SK-N-SH (cell line): ENCODE measurements around the gene DLX4. TPM values are rescaled to one million over a fixed set of nuclear protein-coding genes. Genes with fewer than 3 reads are reported as not detected.

Source experiments
- CTCF ChIA-PET: fragments of 300-600, 350-600 bp; formaldehyde crosslinking; extraction: SDS; loops from one replicate; lab custom pipeline; 2021; lab: Yijun Ruan, JAX
- POLR2A ChIA-PET: fragments of 350-600 bp; sonication (Branson Sonifier 250); formaldehyde crosslinking; extraction: SDS; loops from one replicate; lab custom pipeline; 2020; ENCODE audit warnings: antibody characterized with exemption, inconsistent platforms; lab: Yijun Ruan, JAX
- DNase-seq: peaks from one replicate; pipeline ENCODE4 v3.0.0; 2012
- H2AFZ ChIP-seq: fragments of 200-600 bp; sonication (generic); 2 replicates; pipeline ENCODE4 v1.8.1; 2016; ENCODE audit warnings: antibody characterized with exemption, mild to moderate bottlenecking, low read depth
- H3F3A ChIP-seq: fragments of 200-600 bp; sonication (generic); replicated peaks from 2 replicates; pipeline ENCODE3; 2016; ENCODE audit warnings: antibody characterized with exemption, mild to moderate bottlenecking; ENCODE audit not compliant: insufficient read depth
- H3K27ac ChIP-seq, 2 experiments: fragments of 200-500 bp in 1 of 2; fragments of 200-600 bp in 1 of 2; sonication (Bioruptor generic) in 1 of 2; sonication (generic), shearing (Covaris generic) in 1 of 2; 2 replicates each; pipeline versions ENCODE4 v1.5.1 to v1.6.1; 2014 to 2016; ENCODE audit warnings: low read depth in 2 of 2, inconsistent platforms in 1 of 2, low read length in 1 of 2, mild to moderate bottlenecking in 1 of 2, mixed read lengths in 1 of 2
- H3K27me3 ChIP-seq: fragments of 200-600 bp; sonication (generic), shearing (Covaris generic); 2 replicates; pipeline ENCODE4 v1.6.1; 2016; ENCODE audit warnings: mixed run types; ENCODE audit not compliant: insufficient read depth
- H3K36me3 ChIP-seq, 2 experiments: fragments of 200-500 bp in 1 of 2; fragments of 200-600 bp in 1 of 2; sonication (Bioruptor generic) in 1 of 2; sonication (generic) in 1 of 2; replicated peaks in 1 of 2; 2 replicates each; pipeline versions ENCODE3 to v1.5.1; 2014 to 2016; ENCODE audit warnings: low read length in 1 of 2, mild to moderate bottlenecking in 1 of 2; ENCODE audit not compliant: insufficient read depth in 2 of 2, control insufficient read depth in 1 of 2
- H3K4me1 ChIP-seq, 2 experiments: fragments of 200-500 bp in 1 of 2; fragments of 200-600 bp in 1 of 2; sonication (Bioruptor generic) in 1 of 2; sonication (generic), shearing (Covaris generic) in 1 of 2; 2 replicates each; pipeline versions ENCODE4 v1.5.1 to v1.6.1; 2014 to 2016; ENCODE audit warnings: low read depth in 1 of 2, low read length in 1 of 2, mixed run types in 1 of 2; ENCODE audit not compliant: insufficient read depth in 2 of 2, control insufficient read depth in 1 of 2
- H3K4me2 ChIP-seq: fragments of 200-600 bp; sonication (generic), shearing (Covaris generic); 2 replicates; pipeline ENCODE4 v1.6.1; 2017; ENCODE audit warnings: mixed run types
- H3K4me3 ChIP-seq, 2 experiments: fragments of 200-500 bp in 1 of 2; fragments of 200-600 bp in 1 of 2; sonication (Bioruptor generic) in 1 of 2; sonication (generic), shearing (Covaris generic) in 1 of 2; 2 replicates each; pipeline versions ENCODE4 v1.5.1 to v1.8.1; 2014 to 2016; ENCODE audit warnings: low read depth in 2 of 2, inconsistent platforms in 1 of 2, low read length in 1 of 2, mild to moderate bottlenecking in 1 of 2, mixed read lengths in 1 of 2, moderate library complexity in 1 of 2
- H3K79me2 ChIP-seq: fragments of 200-600 bp; sonication (generic); 2 replicates; pipeline ENCODE4 v1.8.1; 2017; ENCODE audit warnings: mild to moderate bottlenecking; ENCODE audit not compliant: insufficient read depth
- H3K9ac ChIP-seq: fragments of 200-600 bp; sonication (generic); 2 replicates; pipeline ENCODE4 v1.6.1; 2017; ENCODE audit warnings: mixed run types
- H3K9me2 ChIP-seq: fragments of 200-600 bp; sonication (generic); 2 replicates; pipeline ENCODE4 v1.6.1; 2017; ENCODE audit warnings: mixed run types
- H3K9me3 ChIP-seq: fragments of 200-600 bp; sonication (generic); 2 replicates; pipeline ENCODE4 v1.6.1; 2017; ENCODE audit warnings: mixed run types, mild to moderate bottlenecking, moderate library complexity
- H4K20me1 ChIP-seq: fragments of 200-600 bp; sonication (generic); 2 replicates; pipeline ENCODE4 v1.6.1; 2017; ENCODE audit warnings: mild to moderate bottlenecking, mixed run types; ENCODE audit not compliant: insufficient read depth
- CTCF ChIP-seq: fragments of 200-600 bp; sonication (generic); IDR thresholded peaks from 2 replicates; pipeline ENCODE4 v1.6.1; 2017; ENCODE audit warnings: antibody characterized with exemption, mild to moderate bottlenecking, moderate library complexity
- ELF1 ChIP-seq: IDR thresholded peaks from 2 replicates; pipeline ENCODE4 v1.4.0; 2012
- EP300 ChIP-seq, 2 experiments: IDR thresholded peaks; 2 replicates each; pipeline versions ENCODE4 v1.4.0 to v1.6.1; 2012; ENCODE audit warnings: borderline replicate concordance in 1 of 2, low read depth in 1 of 2, low read length in 1 of 2
- GABPA ChIP-seq: IDR thresholded peaks from 2 replicates; pipeline ENCODE4 v1.4.0; 2012; ENCODE audit warnings: low read depth, mild to moderate bottlenecking
- MAX ChIP-seq: IDR thresholded peaks from 2 replicates; pipeline ENCODE4 v1.4.0; 2012; ENCODE audit warnings: low read depth
- NFIC ChIP-seq: IDR thresholded peaks from 2 replicates; pipeline ENCODE4 v1.4.0; 2012; ENCODE audit warnings: borderline replicate concordance
- RAD21 ChIP-seq: IDR thresholded peaks from 2 replicates; pipeline ENCODE4 v1.6.1; 2012; ENCODE audit warnings: mild to moderate bottlenecking, low read length
- SMC3 ChIP-seq: IDR thresholded peaks from 2 replicates; pipeline ENCODE4 v1.6.1; 2012; ENCODE audit warnings: low read depth, low read length, improper control_type of control experiment
- TAF1 ChIP-seq: IDR thresholded peaks from 2 replicates; pipeline ENCODE4 v1.6.1; 2012; ENCODE audit warnings: low read depth, mild to moderate bottlenecking, low read length, moderate library complexity, borderline replicate concordance
- USF2 ChIP-seq: fragments of 150-350 bp; IDR thresholded peaks from 2 replicates; pipeline ENCODE4 v1.6.1; 2017; ENCODE audit warnings: antibody characterized with exemption, low read length, low read depth, borderline replicate concordance
- WGBS: methylation state at CpG from one replicate; pipeline ENCODE4 v1.1.6; 2017; ENCODE audit warnings: low lambda C conversion rate; 5-methylcytosine and 5-hydroxymethylcytosine counted together
- polyA plus RNA-seq, 3 experiments: library from polyadenylated mRNA; depleted of rRNA; stranded (reverse); fragments of >200 nt; gene quantifications; 2 replicates each; pipeline ENCODE4 v1.2.3, GENCODE V29; 2012

The DLX4 gene
- polyA plus RNA-seq, 1 of the 3 experiments (the other 2 are of a cell fraction): 0.10 TPM

GRCh38 chr17:49928837-49929475, 40.0 kb upstream of the DLX4 start:
- 51% methylated on average over 6 of the region's 6 CpGs for WGBS
- POLR2A ChIA-PET: no interaction called here
- Histone ChIP-seq H3K27me3 (peaks cover 96% of the 10 kb centered on the region), H3K9ac (no peak overlapping the region), H2AFZ (no peak overlapping the region), H3K9me3 (no peaks in the 10 kb centered on the region), H3K79me2 (no peaks in the 10 kb centered on the region), H3K36me3 (no peaks in the 10 kb centered on the region), H3K4me3 (no peak overlapping the region), H3K4me1 (peaks cover 0 to 9% of the 10 kb centered on the region in 2 experiments; a peak in 1 of 4 replicates), H3F3A (no peaks in the 10 kb centered on the region), H4K20me1 (0 out of 2 replicates have a peak, but pooled peaks cover 3% of the 10 kb centered on the region), H3K27ac (no peak overlapping the region), H3K4me2 (no peak overlapping the region), H3K9me2 (no peaks in the 10 kb centered on the region)
- TF ChIP-seq TAF1 (no peak), CTCF (no peak), MAX (no peak), USF2 (no peak), EP300 (IDR thresholded peaks at IDR 0.05; ENCODE audit: borderline replicate concordance in 1 of 2, low read depth in 1 of 2, low read length in 1 of 2) (no peak)
- DNase-seq: no peak
- CTCF ChIA-PET: interaction anchor here (1.9 to 21.8 kb wide), 3 partner anchors 14 to 69 kb away, joined by 10 to 258 read pairs (median 145); no protein-coding TSS in a partner anchor

- Histone ChIP-seq H3K4me1 (peaks cover 0 to 9% of the 10 kb centered on the region in 2 experiments; a peak in 1 of 4 replicates), H3K9ac (no peak overlapping the region), H3K4me2 (no peak overlapping the region), H3K9me3 (no peaks in the 10 kb centered on the region), H3K36me3 (no peaks in the 10 kb centered on the region), H2AFZ (no peak overlapping the region), H3K27me3 (peaks cover 96% of the 10 kb centered on the region), H4K20me1 (0 out of 2 replicates have a peak, but pooled peaks cover 3% of the 10 kb centered on the region)
- 81% methylated on average over 8 of the region's 8 CpGs for WGBS
- ChIA-PET POLR2A (no interaction called here), CTCF (interaction anchor here (0.9 to 21.8 kb wide), 5 partner anchors 19 to 69 kb away, joined by 3 to 258 read pairs (median 6); no protein-coding TSS in a partner anchor)
- no peak for DNase-seq
- TF ChIP-seq TAF1: no peak
- TF ChIP-seq ELF1: no peak
- no peak for TF ChIP-seq NFIC
- TF ChIP-seq RAD21: no peak
- no peak for TF ChIP-seq EP300 (IDR thresholded peaks at IDR 0.05; ENCODE audit: borderline replicate concordance in 1 of 2, low read depth in 1 of 2, low read length in 1 of 2)
- no peak for TF ChIP-seq SMC3
- TF ChIP-seq GABPA: no peak
- TF ChIP-seq, all 33 proteins: peak for 0
- no peaks in the 10 kb centered on the region for H3K9me2 ChIP-seq
- H3K4me3 ChIP-seq: no peak overlapping the region
- H3K27ac ChIP-seq: no peak overlapping the region
- no peaks in the 10 kb centered on the region for H3K79me2 ChIP-seq
- H3F3A ChIP-seq: no peaks in the 10 kb centered on the region
These were observed 38.1 kb upstream of the DLX4 start for GRCh38 chr17:49930880-49931279.
